Activated CD8-positive, alpha-beta memory T cell treated with anti-CD3 and anti-CD28 coated beads, Interleukin-2, amount 50 U/mL, for 4 hours (primary cell): ENCODE measurements around the gene ARHGEF12.

Experiments used
- DNase-seq: peaks from one replicate; pipeline ENCODE4 v3.0.0-alpha.2; 2020

The ARHGEF12 gene

DNA sequence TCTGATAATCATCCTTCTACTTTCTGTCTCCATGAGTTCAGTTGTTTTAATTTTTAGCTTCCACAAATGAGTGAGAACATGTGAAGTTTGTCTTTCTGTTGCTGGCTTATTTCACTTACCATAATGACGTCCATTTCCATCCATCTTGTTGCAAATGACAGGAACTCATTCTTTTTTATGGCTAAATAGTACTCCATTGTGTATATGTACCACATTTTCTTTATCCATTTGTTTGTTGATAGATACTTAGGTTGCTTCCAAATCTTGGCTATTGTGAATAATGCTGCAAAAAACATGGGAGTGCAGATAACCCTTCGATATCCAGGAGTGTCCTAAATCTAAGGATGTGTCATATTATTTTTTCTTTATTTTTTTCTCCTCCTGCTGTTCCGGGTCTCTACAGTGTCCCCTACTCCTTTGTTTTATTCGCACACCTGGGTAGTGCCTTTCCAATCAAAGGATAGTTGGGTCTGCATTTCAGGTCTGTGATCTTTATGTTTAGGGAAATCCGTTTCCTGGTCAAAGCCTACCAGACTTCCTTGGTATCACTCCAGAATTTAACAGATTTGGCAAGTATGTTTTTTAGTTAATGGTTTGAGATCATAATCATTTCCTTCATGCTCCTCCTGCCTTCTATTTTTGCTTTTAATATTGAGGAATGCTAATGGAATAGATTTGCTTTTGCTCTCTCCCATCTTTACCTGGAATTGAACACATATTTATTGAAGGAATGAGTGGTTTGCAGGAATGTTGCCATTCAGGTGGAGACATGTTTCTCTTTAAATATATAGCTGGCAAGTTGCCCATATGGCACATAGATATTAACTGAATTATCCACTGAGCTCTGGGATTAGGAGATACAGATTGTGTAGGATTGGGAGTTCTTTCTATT, 53.7 kb downstream of the ARHGEF12 start:
- DNase-seq: no peak

DNA sequence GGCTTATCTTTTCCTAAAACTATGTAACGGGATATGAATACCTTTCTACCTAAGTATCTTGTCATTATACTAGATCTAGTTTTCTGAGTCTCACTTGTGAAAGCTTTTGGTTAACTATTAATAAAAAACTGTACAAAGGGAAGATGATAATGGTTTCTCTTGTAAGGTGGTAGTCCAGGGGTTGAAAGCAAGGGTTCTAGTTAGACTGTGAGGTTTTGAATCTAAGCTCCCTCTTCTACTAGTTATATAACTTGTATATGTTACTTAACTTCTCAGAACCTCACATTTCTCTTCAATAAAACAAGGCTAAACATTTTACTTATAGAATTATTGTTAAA, 54.3 kb downstream of the ARHGEF12 start:
- no peak for DNase-seq

DNA sequence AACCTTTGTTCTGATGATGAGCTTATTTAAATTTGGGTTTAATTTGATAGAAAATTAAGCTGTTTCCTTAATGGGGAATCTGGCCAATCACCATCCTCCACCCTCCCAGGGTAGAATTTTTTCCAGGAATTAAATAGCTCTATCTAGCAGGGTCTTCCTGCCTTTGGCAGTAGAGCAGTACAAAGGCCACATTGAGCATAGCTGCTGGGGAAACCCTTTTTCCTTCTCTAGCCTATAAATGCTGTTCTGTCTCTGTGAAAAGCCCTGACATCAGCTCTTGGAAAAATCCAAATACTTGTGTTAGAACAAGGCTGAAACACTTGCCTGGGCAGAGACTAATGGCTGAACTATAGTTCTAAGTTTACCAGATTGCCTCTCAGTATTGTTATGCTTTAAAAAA, 55.1 kb downstream of the ARHGEF12 start:
- no peak for DNase-seq

DNA sequence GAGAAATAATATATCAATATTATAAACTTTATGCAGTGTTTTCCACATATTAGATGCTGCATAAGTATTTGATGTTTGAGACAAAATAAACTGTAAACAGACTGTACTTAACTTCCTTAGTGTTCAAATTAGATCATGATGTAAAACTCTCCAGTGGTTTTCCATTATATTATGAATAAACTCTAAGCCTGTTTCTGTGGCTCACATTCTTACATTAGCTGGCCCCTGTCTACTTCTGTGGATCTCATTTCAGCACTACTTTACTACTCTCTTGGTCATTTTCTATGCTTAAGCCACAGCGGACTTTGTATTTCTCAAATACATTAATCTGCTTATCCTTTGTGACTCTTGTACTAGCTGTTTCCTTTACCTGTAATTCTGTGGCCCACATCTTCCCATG, 55.6 kb downstream of the ARHGEF12 start:
- DNase-seq: no peak

DNA sequence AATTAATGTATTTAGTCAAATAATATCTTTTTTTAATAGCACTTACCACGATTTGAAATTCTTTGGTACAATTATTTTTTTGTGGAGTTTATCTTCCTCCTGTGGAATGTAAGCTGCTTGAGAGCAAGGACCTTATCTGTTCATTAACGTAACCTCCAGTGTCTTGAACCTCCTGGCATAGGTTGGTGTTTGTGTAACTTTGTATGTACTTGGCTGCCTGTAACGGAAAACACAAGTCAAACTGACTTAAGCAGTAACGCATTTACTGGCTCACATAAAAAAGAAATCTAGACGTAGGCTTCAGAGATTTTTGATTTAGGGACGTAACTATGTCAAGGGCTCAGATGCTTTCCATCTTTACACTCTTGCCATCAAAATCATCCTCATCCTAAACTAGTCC, 56.1 kb downstream of the ARHGEF12 start:
- no peak for DNase-seq

DNA sequence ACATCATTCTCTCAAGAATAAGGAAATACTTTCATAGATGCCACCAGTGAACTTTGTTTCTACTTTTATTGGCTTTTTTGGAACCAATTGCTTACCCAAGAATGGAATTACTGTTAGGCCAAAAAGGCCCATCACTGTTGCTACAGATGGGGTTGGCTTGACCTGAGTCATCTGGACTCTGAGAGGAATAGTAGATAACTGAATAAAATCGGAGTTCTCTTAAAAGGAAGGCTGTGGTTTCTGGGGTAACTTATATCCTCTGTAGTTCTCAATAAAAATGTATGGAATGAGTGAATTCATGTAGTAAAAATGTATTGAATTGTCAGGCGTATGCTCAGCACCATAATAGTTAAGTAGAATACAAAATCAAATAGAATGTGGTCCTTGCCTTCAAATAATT, 56.6 kb downstream of the ARHGEF12 start:
- no peak for DNase-seq

DNA sequence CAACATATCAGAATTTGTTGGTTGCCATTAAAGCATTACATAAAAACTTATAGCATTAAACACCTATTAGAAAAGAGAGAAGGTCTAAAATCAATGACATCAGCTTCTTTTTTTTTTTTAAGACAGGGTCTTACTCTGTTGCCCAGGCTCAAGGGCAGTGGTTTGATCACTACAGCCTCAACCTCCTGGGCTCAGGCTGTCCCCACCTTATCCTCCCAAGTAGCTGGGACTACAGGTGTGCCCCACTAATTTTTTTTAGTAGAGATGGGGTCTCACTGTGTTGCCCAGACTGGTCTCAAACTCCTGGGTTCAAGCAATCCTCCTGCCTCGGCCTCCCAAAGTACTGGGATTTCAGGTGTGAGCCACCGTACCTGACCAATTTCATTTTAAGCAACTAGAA, 57.9 kb downstream of the ARHGEF12 start:
- DNase-seq: no peak

DNA sequence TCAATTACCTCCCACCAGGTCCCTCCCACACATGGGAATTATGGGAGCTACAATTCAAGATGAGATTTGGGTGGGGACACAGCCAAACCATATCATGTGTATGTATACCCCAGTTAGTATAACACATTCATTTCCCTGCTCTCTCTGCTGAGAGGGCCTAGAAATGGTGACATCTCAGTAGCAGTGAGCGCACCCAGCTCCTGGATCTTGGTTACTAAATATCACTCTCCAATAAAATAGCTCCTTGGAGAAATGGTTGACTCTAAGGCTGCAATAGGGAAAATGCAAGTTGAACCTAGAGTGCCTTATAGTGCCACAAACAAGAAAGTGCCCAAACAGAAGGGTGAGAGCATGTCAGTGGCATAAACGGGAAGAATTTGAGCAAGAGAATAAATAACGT, 59.6 kb downstream of the ARHGEF12 start:
- DNase-seq: no peak

DNA sequence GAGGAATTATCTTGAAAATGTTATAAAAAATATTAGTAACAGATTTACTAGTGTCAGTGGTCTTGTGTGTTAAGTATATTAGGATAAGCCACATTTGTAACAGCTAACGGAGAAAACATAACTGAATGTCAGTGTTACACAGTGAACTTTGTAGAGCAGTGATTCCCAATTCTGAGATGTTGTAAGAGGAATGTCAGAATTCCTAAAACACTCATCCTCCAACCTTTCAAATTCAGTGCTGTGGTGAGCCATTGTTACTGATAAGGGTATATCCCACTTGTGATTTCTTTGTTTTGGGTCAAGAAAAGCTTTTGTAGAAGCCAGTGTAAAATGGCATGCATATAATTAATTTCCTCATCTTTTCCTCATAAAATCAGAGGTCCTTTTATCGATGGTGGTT, 61.9 kb downstream of the ARHGEF12 start:
- DNase-seq: no peak

DNA sequence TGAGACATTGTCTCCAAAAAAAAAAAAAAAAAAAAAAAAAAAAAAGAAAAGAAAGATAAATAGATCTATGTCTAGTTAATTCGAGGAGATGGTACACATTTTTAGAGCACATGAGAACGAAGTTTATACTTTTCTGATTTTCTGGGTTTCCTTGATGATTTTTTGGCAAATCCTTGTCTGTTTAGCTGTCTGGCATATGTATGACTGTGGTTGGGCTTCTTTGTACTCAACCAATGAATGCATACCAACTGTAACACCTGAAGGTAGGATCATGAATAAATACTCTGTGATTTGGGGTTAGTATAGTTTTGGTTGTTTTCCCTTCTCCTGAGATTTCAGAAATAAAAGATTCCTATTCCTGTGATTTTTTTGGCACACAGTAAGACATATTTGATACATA, 63.1 kb downstream of the ARHGEF12 start:
- no peak for DNase-seq

DNA sequence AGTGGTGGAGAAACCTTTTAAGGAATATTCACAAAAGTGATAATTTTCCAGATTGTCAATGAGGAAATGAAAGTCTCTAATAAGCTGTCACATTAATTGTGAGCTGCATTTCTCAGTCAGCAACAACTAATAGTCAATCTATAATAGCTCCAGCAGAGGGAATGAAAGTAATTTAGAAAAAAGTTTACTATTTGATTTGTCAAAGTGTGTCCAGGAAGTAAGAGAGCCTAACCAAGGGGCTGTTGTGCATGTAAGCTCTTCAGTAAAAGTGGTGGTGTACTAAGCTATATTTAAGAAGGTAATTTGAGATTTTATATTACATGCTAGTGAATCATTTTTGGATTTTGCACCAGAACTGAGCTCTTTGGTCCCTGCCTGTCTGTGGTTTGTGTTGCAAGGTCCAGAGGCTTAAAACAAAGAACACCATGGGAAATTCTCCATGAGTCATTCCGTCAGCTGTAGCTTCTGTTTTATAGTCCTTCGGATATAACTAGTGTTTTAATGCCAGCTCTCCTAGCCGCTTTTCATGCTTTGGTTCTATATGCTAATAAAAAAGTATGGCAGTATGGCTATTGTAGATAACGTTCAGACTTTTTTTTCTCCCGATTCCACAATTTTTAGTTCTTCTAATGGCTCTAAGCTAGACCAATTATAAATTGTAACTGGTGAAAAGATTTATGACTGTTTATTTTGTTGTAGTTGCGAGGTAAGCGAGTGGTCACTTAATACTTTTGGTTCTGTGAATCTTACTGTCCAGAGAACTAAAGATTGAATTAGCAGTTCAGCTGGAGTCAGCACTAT, 64.6 kb downstream of the ARHGEF12 start:
- DNase-seq: no peak

DNA sequence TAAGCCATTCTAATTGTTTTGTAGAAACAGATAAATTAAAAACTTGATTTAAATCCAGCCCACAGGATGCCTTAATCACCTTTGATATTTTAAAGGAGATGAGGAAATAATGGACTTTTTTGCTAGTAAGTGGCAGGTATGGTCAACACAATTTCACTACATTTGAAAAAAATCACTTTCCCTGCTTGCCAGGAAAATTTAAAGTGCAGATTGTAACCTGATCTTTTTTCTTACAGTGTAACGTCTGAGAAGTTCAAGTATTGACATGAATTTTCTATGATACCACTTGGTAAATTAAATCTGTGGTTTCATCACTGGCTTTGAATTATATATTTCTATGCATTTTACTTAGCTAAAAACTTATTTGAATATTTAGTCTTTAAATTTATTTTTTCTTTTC, 65.3 kb downstream of the ARHGEF12 start:
- DNase-seq: no peak

DNA sequence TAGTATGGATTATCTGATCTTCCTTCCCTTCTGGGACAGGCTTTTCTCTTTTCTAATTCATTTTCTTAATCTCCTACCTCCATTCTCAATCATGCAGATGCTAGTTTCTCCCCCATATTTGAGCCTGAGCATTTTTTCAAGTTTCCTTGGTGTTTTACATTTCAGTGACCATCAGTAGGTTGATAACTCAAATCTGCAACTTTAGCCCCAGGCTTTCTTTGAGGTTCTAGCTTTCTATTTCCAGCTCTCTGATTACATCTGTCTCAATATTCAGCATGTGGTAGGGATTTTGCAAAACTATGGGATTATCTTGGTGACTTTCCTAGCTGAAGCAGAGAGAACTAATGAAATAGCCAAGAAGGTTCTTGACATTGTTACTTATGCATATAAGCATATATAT, 67.8 kb downstream of the ARHGEF12 start:
- DNase-seq: no peak

DNA sequence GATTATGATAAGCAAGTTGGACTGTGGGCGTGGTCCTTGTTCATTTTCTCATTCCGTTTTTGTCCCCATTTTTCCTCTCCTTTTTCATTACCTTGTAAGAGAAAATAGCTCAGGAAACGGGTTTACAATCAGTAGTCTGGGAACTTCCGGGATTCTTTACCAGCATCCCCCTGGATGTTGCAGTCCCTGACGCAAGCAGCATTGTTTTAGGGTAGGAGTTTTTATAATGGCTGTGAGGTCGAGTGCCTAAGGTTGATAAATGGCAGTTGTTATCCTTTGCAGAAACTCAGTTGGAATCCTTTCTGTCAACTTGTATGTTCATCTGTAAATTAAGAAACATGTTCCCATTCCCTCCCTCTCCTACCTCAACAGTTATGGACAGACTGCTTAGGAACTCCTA, 68.3 kb downstream of the ARHGEF12 start:
- no peak for DNase-seq

DNA sequence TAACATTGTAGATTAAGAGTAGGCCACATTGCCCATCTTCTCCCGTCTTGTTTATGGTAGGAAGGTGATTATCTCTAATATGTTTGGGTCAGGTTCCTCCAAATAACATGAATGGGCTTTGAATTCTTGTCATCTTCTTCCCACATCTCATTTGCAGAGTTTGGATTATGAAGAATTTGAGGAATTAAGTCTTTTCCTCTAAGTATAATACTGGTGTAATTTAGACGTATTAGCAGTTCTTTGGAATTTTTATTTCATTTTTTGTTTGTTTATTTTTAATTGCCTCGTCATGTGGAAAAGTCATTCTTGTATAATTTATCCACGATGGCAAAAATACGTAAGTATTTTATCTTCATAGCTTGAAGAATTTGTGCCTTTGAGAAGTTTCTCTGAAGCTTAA, 73.4 kb downstream of the ARHGEF12 start:
- no peak for DNase-seq

DNA sequence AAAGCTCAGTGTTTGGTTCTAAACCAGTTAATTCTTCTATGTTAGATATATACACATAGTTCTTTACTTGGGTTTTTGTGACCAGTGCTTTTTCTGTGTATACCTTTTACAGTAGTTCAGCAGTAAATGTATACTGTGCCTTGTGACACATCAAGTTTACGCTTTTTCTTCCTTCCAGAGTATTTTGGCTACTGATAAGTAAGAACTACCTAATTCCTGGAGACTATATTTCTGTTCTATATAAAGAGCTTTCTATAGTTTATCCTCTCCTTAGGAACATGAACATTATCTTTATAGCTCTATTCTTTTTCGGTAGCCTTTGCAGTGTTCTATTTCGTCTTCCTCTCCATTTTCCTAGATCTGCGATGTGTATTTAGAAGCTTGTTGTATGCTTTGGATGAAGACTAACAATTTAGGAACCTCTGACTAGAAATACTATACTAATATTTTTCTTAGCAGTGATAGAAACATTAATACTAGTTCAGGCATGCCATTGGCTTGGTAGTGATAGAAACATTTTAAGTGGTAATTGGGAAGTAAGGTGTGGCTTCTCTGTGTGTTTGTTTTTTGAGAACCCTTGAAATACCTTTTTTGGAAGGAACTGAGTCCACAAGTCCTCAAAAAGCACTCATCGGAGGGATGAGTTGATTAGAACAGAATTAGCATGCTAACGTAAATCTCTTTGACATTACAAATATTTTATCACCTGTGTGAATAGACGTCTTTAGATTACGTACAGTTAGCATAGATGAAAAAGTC, 74.6 kb downstream of the ARHGEF12 start:
- no peak for DNase-seq

DNA sequence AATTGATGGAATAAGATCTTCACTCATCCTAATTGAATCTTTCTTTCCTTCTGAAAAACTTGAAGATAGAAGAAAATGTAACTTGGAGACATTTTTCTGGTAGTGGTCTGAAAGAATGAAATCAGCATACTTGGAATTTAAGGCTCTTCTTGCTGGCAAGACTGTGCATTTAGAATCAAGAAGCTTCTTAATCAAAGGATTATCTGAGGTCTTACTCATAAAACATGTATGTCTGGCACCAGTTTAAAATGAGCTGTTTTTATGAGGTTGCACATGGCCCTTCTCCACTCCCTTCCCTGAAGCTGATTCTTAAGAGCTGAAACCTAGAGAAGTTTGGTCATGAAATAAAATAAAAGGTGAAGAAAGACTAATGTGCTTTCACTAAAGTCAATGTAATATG, 77.3 kb downstream of the ARHGEF12 start:
- DNase-seq: no peak

DNA sequence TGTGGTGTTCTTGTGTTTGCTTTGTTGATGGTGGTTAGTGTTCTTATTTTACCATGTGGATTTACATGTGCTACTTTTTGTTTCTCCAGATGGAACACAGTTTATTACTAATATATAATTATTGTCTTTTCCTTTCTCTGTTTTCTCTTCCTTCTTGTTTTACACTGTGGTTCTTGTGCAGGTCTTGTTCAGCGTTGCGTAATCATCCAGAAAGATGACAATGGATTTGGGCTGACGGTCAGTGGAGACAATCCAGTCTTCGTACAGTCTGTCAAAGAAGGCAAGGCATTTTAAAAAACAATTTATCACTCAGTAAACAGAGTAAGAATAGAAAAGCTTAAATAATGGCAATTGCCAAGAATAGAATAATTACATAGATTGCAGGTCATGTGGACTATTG, 84.4 kb downstream of the ARHGEF12 start:
- DNase-seq: no peak

DNA sequence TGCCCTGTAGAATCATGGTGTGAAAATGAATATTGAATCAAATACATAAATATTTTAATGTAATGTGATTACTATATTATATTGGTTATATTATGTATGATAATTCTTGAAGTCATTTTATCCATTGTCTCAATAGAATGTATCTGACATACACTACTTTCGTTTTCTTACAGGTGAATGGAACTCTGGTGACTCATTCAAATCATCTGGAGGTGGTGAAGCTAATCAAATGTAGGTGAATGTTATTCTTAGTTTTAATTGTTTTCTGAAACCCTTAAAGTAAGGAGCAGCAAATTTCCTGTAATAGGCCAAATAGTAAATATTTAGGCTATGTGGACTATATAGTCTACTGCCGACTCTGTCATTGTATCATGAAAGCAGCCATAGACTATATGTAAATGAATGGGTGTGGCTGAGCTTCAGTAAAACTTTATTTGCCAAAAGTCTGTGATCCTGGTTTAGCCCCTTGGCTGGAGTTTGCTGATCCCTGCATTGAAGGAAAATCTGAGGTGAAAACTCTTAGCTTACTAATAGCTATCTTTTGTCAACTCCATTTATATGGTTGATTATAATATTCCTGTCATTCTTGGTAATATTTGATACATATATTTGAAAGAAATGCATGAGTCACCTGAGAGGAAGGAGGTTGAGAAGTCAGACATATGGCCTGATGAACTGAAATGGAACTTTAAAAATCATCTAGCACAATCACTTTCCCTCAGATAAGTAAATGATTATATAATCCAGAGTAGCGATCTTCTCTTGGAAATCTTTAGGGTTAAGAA, 88.2 kb downstream of the ARHGEF12 start:
- no peak for DNase-seq

DNA sequence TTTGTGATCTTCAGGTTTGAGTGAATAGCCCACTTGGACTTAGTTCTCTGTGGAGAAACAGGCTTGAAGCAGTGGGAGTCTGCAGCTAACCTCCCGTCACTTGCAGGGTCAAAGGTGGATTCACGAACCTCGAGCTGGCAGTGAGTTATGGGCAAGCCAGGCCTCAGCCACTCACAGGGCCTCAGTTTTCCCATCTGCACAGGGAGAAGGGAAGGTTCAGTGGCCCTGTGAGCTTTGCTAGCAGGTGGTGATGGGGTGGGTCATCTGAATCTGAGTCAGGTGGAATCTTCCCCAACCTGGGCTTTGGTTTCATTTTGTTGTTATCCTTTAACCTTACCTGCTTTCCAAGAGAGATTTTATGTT, 88.7 kb downstream of the ARHGEF12 start:
- no peak for DNase-seq

DNA sequence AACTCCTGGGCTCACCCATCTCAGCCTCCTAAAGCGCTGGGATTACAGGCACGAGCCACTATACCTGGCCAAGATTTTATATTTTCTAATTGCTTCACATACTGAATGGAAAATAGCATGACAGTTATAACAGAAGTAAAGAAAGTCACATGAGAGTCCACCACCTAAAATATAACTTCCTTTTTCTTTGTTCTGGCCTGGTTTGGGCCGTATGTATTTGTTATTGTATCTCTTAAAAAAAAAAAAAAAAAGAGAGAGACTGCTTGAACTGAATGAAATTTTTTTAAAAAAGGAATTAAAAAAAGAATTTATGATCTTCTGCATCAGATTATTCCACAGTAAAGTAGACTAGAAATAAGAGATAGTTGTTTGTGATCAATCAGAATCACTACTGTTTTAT, 89.3 kb downstream of the ARHGEF12 start:
- no peak for DNase-seq

DNA sequence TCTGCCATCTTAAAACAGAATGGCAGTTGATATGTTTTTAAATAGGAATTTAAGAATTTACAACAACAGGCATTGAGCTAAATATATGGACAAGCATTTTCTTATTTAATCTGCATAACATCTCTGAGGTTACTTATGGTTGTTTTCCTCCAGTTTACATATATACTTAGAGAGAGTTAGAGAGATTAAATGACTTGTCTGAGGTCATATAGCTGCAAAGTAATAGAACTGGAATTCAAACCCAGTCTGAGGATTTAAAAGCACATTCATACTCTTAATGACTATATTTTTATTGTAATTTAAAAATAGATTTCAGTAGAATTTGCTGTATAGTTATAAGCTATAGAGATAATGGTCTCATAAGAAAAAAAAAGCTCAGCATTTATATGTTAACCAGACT, 93.9 kb downstream of the ARHGEF12 start:
- DNase-seq: no peak

DNA sequence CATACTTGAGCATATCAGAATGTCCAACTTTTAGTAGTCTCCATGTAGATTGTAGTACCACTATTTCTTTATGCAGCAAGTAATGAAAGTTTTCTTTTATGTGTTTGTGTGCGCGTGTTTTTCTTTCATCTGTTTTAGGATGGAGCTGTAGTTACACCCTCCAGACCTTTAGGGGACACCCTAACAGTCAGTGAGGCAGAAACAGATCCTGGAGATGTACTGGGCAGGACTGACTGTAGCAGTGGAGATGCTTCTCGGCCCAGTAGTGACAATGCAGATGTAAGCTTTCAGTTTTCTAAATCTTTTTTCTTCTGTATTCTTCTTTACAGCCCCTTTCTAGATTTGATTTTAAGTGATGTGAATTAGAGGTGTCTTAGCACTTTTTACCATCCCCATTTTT, 95.4 kb downstream of the ARHGEF12 start:
- DNase-seq: no peak
